HepG2 (cell line): ENCODE measurements around the gene DMRT1. TPM values are rescaled to one million over a fixed set of nuclear protein-coding genes. Genes with fewer than 3 reads are reported as not detected.

ENCODE experiments used
- ATAC-seq: fragments of 200-7000 bp; cut with Tn5 transposase; 3 replicates; pipeline ENCODE4 v1.9.1; 2020; ENCODE audit warnings: mild to moderate bottlenecking, moderate library complexity
- BruUV-seq: library from RNA; stranded (reverse); fragments of 400-500 nt; replicated peaks from 2 replicates; lab custom pipeline; 2021; lab: Mats Ljungman, UMichigan
- CTCF ChIA-PET: fragments of 300-600 bp; formaldehyde crosslinking; extraction: SDS; loops from one replicate; lab custom pipeline; 2021; ENCODE audit warnings: low total read pairs, inconsistent platforms, low intra/inter-chr PET ratio; lab: Yijun Ruan, JAX
- POLR2A ChIA-PET: fragments of 350-600 bp; sonication (Branson Sonifier 250); formaldehyde crosslinking; loops from one replicate; lab custom pipeline; 2020; ENCODE audit warnings: antibody characterized with exemption, inconsistent platforms; lab: Yijun Ruan, JAX
- DNase-seq: peaks from one replicate; pipeline ENCODE4 v3.0.0-alpha.2; 2015; ENCODE audit warnings: low spot score
- FAIRE-seq: peaks from 3 replicates; lab custom pipeline; 2011; peaks lifted over from hg19 to GRCh38; lab: Jason Lieb, UNC
- H2AFZ ChIP-seq: one replicate; pipeline ENCODE4 v1.6.1; 2011; ENCODE audit warnings: low read length, inconsistent platforms
- H3K27ac ChIP-seq: fragments of 300-600 bp; 3 replicates; pipeline ENCODE4 v1.8.0; 2011; ENCODE audit warnings: mixed run types, mild to moderate bottlenecking, mixed read lengths, low read length, inconsistent platforms; ENCODE audit not compliant: insufficient read depth; ENCODE audit errors: extremely low read length
- H3K27me3 ChIP-seq, 2 experiments: fragments of 200-600 bp in 1 of 2; 2 replicates in 1 of 2; 3 replicates in 1 of 2; pipeline versions ENCODE4 v1.6.0 to v1.8.0; 2011; ENCODE audit warnings: low read length in 2 of 2, mild to moderate bottlenecking in 2 of 2, moderate library complexity in 2 of 2, inconsistent platforms in 1 of 2; ENCODE audit not compliant: insufficient read depth in 2 of 2, control insufficient read depth in 1 of 2
- H3K36me3 ChIP-seq, 2 experiments: fragments of 200-600 bp in 1 of 2; replicated peaks in 1 of 2; 2 replicates in 1 of 2; 3 replicates in 1 of 2; pipeline versions ENCODE4 v1.5.1 to v1.8.0; 2011; ENCODE audit warnings: low read length in 2 of 2, inconsistent platforms in 1 of 2; ENCODE audit not compliant: insufficient read depth in 2 of 2, control insufficient read depth in 1 of 2
- H3K4me1 ChIP-seq: 2 replicates; pipeline ENCODE4 v1.5.1; 2012; ENCODE audit warnings: low read length, inconsistent platforms; ENCODE audit not compliant: insufficient read depth
- H3K4me2 ChIP-seq: 2 replicates; pipeline ENCODE4 v1.6.0; 2011; ENCODE audit warnings: low read depth, low read length, inconsistent platforms
- H3K4me3 ChIP-seq, 3 experiments: fragments of 200-600 bp in 1 of 3; sonication (generic), shearing (Covaris generic) in 1 of 3; replicated peaks in 1 of 3; 2 replicates each; pipeline ENCODE4 v1.5.1; 2011 to 2016; ENCODE audit warnings: low read length in 3 of 3, inconsistent platforms in 2 of 3, low read depth in 2 of 3, mild to moderate bottlenecking in 2 of 3, control low read depth in 1 of 3, mixed read lengths in 1 of 3; ENCODE audit not compliant: insufficient read depth in 1 of 3
- H3K79me2 ChIP-seq: one replicate; pipeline ENCODE4 v1.6.1; 2011; ENCODE audit warnings: low read length, inconsistent platforms; ENCODE audit not compliant: insufficient read depth
- H3K9ac ChIP-seq: 2 replicates; pipeline ENCODE4 v1.6.0; 2011; ENCODE audit warnings: mild to moderate bottlenecking, low read depth, low read length, inconsistent platforms; ENCODE audit not compliant: insufficient read depth
- H3K9me3 ChIP-seq: 2 replicates; pipeline ENCODE4 v1.5.1; 2012; ENCODE audit warnings: mild to moderate bottlenecking, low read length
- H4K20me1 ChIP-seq: 2 replicates; pipeline ENCODE4 v1.6.0; 2011; ENCODE audit warnings: inconsistent platforms, mild to moderate bottlenecking, low read length, moderate library complexity; ENCODE audit not compliant: insufficient read depth
- ASH2L ChIP-seq: fragments of 300-600, 200-600 bp; sonication (generic); IDR thresholded peaks from 2 replicates; pipeline ENCODE4 v1.7.0; 2017; ENCODE audit warnings: low read depth, mild to moderate bottlenecking, moderate library complexity, mixed read lengths, low read length; ENCODE audit not compliant: insufficient read length
- BORCS8-MEF2B ChIP-seq: sonication (generic); formaldehyde crosslinking; IDR thresholded peaks from 2 replicates; pipeline ENCODE4 v1.8.0; 2022; ENCODE audit warnings: mild to moderate bottlenecking, missing genetic modification reagents
- FOXO1 ChIP-seq: sonication (generic); formaldehyde crosslinking; IDR thresholded peaks from 2 replicates; pipeline ENCODE4 v1.4.0; 2020; ENCODE audit warnings: missing genetic modification reagents
- GABPB1 ChIP-seq: IDR thresholded peaks from 2 replicates; pipeline ENCODE4 v1.6.1; 2016; ENCODE audit warnings: mild to moderate bottlenecking, missing genetic modification reagents, moderate library complexity, missing compliant biosample characterization
- HNRNPK ChIP-seq: fragments of 200-400 bp; formaldehyde crosslinking; IDR thresholded peaks from 2 replicates; pipeline ENCODE4 v1.6.1; 2018; ENCODE audit warnings: low read length, low read depth, moderate library complexity, mild to moderate bottlenecking; ENCODE audit not compliant: poor library complexity, severe bottlenecking
- NR2C2 ChIP-seq: sonication (generic); formaldehyde crosslinking; IDR thresholded peaks from 2 replicates; pipeline ENCODE4 v1.4.0; 2020; ENCODE audit warnings: missing genetic modification reagents, mild to moderate bottlenecking, moderate library complexity, borderline replicate concordance
- PRMT3 ChIP-seq: sonication (generic); formaldehyde crosslinking; IDR thresholded peaks from 2 replicates; pipeline ENCODE4 v1.8.1; 2022; ENCODE audit warnings: low read depth, mild to moderate bottlenecking, moderate library complexity, missing genetic modification reagents, borderline replicate concordance
- SMYD3 ChIP-seq: sonication (generic); formaldehyde crosslinking; IDR thresholded peaks from 2 replicates; pipeline ENCODE4 v1.8.1; 2023; ENCODE audit warnings: mild to moderate bottlenecking, missing genetic modification reagents
- TARDBP ChIP-seq: sonication (generic); formaldehyde crosslinking; IDR thresholded peaks from 2 replicates; pipeline ENCODE4 v1.8.0; 2022; ENCODE audit warnings: mild to moderate bottlenecking, missing genetic modification reagents
- ZFY ChIP-seq: sonication (generic); formaldehyde crosslinking; IDR thresholded peaks from 2 replicates; pipeline ENCODE4 v1.4.0; 2020; ENCODE audit warnings: missing genetic modification reagents
- ZNF10 ChIP-seq: sonication (generic); formaldehyde crosslinking; IDR thresholded peaks from 2 replicates; pipeline ENCODE4 v1.4.0; 2020; ENCODE audit warnings: mild to moderate bottlenecking, low read depth, missing genetic modification reagents, borderline replicate concordance
- ZNF20 ChIP-seq: sonication (generic); formaldehyde crosslinking; IDR thresholded peaks from 2 replicates; pipeline ENCODE4 v1.4.0; 2020; ENCODE audit warnings: mild to moderate bottlenecking, moderate library complexity, missing genetic modification reagents
- ZNF484 ChIP-seq: sonication (generic); formaldehyde crosslinking; IDR thresholded peaks from 2 replicates; pipeline ENCODE4 v1.5.1; 2020; ENCODE audit warnings: mild to moderate bottlenecking, low read depth, missing genetic modification reagents, borderline replicate concordance
- ZNF572 ChIP-seq: sonication (generic); formaldehyde crosslinking; IDR thresholded peaks from 2 replicates; pipeline ENCODE4 v1.5.1; 2020; ENCODE audit warnings: mild to moderate bottlenecking, missing genetic modification reagents
- ZNF670 ChIP-seq: sonication (generic); formaldehyde crosslinking; IDR thresholded peaks from 2 replicates; pipeline ENCODE4 v1.8.0; 2022; ENCODE audit warnings: mild to moderate bottlenecking, missing genetic modification reagents, borderline replicate concordance
- WGBS: methylation state at CpG from one replicate; pipeline ENCODE4 v1.1.6; 2017; ENCODE audit warnings: low lambda C conversion rate; 5-methylcytosine and 5-hydroxymethylcytosine counted together
- in situ Hi-C: cut with HindIII; loops from 2 replicates; pipeline ENCODE4 v1.10.0; 2017; ENCODE audit warnings: low pct_unique_long_range_greater_than_20kb; ENCODE audit not compliant: extremely low pct_ligation_motif_present
- intact Hi-C: fragments of 100-400 bp; cut with micrococcal nuclease; formaldehyde crosslinking; loops from one replicate; pipeline ENCODE4 v1.10.0; 2022; ENCODE audit not compliant: unreplicated experiment
- polyA plus RNA-seq, 8 experiments: library from polyadenylated mRNA; depleted of rRNA in 3 of 8; stranded (reverse) in 7 of 8; unstranded in 1 of 8; fragments of >200 nt; fragmentation: Illumina TruSeq in 4 of 8; extraction: Trizol in 4 of 8; gene quantifications; 2 replicates each; pipeline versions ENCODE4 v1.2.1 to v1.2.3, GENCODE V29; 2011 to 2016; ENCODE audit warnings: low read depth in 4 of 8, missing spikeins in 1 of 8, mixed read lengths in 1 of 8; ENCODE audit not compliant: insufficient read depth in 1 of 8
- total RNA-seq, 5 experiments: library from RNA; depleted of rRNA; stranded (reverse); fragments of >200 nt; fragmentation: Illumina TruSeq; extraction: Trizol; gene quantifications; 2 replicates each; pipeline ENCODE4 v1.2.3, GENCODE V29; 2016; ENCODE audit warnings: low read depth in 1 of 5
- TF ChIP-seq, protein P1 (sequence below): IDR thresholded peaks from 2 replicates; pipeline ENCODE4 v1.6.1; 2016; ENCODE audit warnings: low read depth, borderline replicate concordance
- TF ChIP-seq, protein P2 (sequence below): sonication (generic); formaldehyde crosslinking; IDR thresholded peaks from 2 replicates; pipeline ENCODE4 v1.5.0; 2020; ENCODE audit warnings: mild to moderate bottlenecking, missing genetic modification reagents
- TF ChIP-seq, protein P3 (sequence below): sonication (generic); formaldehyde crosslinking; IDR thresholded peaks from 2 replicates; pipeline ENCODE4 v1.8.0; 2022; ENCODE audit warnings: mild to moderate bottlenecking, missing genetic modification reagents, borderline replicate concordance

The DMRT1 gene
- total and polyA plus RNA-seq, 2 of the 13 experiments (the other 11 are each of a cell fraction or from before 2014, with no cell fraction given), result not detected

DNA sequence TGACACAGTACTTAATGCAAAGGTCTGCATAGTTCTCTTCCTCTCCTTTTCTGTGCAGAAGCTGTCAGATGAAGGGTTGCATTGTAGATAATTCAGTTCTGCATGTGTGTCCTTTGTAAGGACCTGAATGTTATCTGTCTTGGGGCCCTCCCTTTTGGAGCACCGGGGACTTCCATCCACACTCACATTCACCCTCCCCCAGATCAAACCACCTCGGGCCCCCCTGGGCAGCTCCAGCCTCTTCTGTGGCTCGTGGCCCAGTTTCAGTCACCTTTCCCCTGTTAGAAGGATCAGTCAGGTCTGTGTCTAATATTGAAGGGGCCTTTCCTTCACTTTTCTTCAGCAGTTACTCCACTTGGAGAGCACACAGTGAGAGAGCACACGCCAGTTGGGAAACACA, 11.0 kb downstream of the DMRT1 start:
- Histone ChIP-seq H3K4me2 (no peak overlapping the region), H4K20me1 (no peaks in the 10 kb centered on the region), H3K36me3 (no peaks in the 10 kb centered on the region)
- CTCF ChIA-PET, result no interaction called here
- TF ChIP-seq ZNF20 (CRISPR knock-in tag), result no peak
- no peak for TF ChIP-seq NR2C2
- no peak for TF ChIP-seq SMYD3
- TF ChIP-seq ZNF572 (CRISPR knock-in tag), result no peak
- TF ChIP-seq TARDBP (CRISPR knock-in tag), result no peak
- TF ChIP-seq ZNF484 (CRISPR knock-in tag), result no peak
- TF ChIP-seq GABPB1 (CRISPR knock-in tag), result no peak
- TF ChIP-seq ZFY (CRISPR knock-in tag), result no peak
- no peak for TF ChIP-seq PRMT3
- no peak for TF ChIP-seq ASH2L
- no peak for TF ChIP-seq ZNF10 (CRISPR knock-in tag)
- no peak for TF ChIP-seq BORCS8-MEF2B (CRISPR knock-in tag)
- TF ChIP-seq HNRNPK, result no peak
- TF ChIP-seq, protein P1, sequence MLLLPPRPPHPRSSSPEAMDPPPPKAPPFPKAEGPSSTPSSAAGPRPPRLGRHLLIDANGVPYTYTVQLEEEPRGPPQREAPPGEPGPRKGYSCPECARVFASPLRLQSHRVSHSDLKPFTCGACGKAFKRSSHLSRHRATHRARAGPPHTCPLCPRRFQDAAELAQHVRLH (CRISPR knock-in tag), result no peak
- TF ChIP-seq, protein P2, sequence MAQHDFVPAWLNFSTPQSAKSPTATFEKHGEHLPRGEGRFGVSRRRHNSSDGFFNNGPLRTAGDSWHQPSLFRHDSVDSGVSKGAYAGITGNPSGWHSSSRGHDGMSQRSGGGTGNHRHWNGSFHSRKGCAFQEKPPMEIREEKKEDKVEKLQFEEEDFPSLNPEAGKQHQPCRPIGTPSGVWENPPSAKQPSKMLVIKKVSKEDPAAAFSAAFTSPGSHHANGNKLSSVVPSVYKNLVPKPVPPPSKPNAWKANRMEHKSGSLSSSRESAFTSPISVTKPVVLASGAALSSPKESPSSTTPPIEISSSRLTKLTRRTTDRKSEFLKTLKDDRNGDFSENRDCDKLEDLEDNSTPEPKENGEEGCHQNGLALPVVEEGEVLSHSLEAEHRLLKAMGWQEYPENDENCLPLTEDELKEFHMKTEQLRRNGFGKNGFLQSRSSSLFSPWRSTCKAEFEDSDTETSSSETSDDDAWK, result no peak
- TF ChIP-seq FOXO1 (CRISPR knock-in tag), result no peak
- no peak for TF ChIP-seq ZNF670 (CRISPR knock-in tag)
- TF ChIP-seq, protein P3, sequence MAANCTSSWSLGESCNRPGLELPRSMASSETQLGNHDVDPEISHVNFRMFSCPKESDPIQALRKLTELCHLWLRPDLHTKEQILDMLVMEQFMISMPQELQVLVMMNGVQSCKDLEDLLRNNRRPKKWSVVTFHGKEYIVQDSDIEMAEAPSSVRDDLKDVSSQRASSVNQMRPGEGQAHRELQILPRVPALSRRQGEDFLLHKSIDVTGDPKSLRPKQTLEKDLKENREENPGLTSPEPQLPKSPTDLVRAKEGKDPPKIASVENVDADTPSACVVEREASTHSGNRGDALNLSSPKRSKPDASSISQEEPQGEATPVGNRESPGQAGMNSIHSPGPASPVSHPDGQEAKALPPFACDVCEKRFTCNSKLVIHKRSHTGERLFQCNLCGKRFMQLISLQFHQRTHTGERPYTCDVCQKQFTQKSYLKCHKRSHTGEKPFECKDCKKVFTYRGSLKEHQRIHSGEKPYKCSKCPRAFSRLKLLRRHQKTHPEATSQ (CRISPR knock-in tag), result no peak
- TF ChIP-seq, all 625 proteins: peak for 0
- Histone ChIP-seq H3K27me3 (peaks cover 0 to 19% of the 10 kb centered on the region in 2 experiments; a peak in 2 of 5 replicates), H3K79me2 (no peaks in the 10 kb centered on the region), H3K27ac (no peak overlapping the region), H3K4me1 (no peaks in the 10 kb centered on the region), H3K9me3 (no peaks in the 10 kb centered on the region), H2AFZ (no peak overlapping the region), H3K4me3 (no peak overlapping the region), H3K9ac (no peak overlapping the region)
- POLR2A ChIA-PET, result no interaction called here
- BruUV-seq, result no TSS peak
- intact Hi-C loops, result no loop called here
- FAIRE-seq, result no peak
- no peak for ATAC-seq
- in situ Hi-C loops, result no loop called here
- no peak for DNase-seq
- 6% methylated on average over 4 of the region's 4 CpGs for WGBS
